Endodermal cell (in vitro differentiated cells): ENCODE data around the gene AXIN2. TPM values are rescaled to one million over a fixed set of nuclear protein-coding genes. Genes with fewer than 3 reads are reported as not detected.
A peak's percentile ranks its signal among the peaks of the same experiment; 100 is the strongest.

ENCODE experiments used
- DNase-seq: peaks from one replicate; pipeline ENCODE4 v3.0.0-alpha.2; 2017
- H3K27ac ChIP-seq: 2 replicates; pipeline ENCODE4 v1.5.1; 2013; ENCODE audit warnings: mild to moderate bottlenecking, low read depth, low read length, moderate library complexity
- H3K27me3 ChIP-seq: 2 replicates; pipeline ENCODE4 v1.6.1; 2013; ENCODE audit warnings: mild to moderate bottlenecking, low read length, moderate library complexity; ENCODE audit not compliant: insufficient read depth, control insufficient read depth, poor library complexity, severe bottlenecking
- H3K36me3 ChIP-seq: 2 replicates; pipeline ENCODE4 v1.7.0; 2013; ENCODE audit warnings: mild to moderate bottlenecking, low read length, moderate library complexity; ENCODE audit not compliant: control insufficient read depth, insufficient read depth
- H3K4me1 ChIP-seq: one replicate; pipeline ENCODE4 v1.7.0; 2013; ENCODE audit warnings: low read length; ENCODE audit not compliant: control insufficient read depth, insufficient read depth
- H3K4me3 ChIP-seq: 2 replicates; pipeline ENCODE4 v1.5.1; 2013; ENCODE audit warnings: mild to moderate bottlenecking, low read length, moderate library complexity
- H3K9ac ChIP-seq: 2 replicates; pipeline ENCODE4 v1.6.1; 2013; ENCODE audit warnings: mild to moderate bottlenecking, low read length, moderate library complexity; ENCODE audit not compliant: poor library complexity, severe bottlenecking; ENCODE audit errors: extremely low read depth
- H3K9me3 ChIP-seq: 2 replicates; pipeline ENCODE4 v1.6.1; 2013; ENCODE audit warnings: mild to moderate bottlenecking, low read length, moderate library complexity; ENCODE audit not compliant: control insufficient read depth
- H3K27ac Mint-ChIP-seq: 2 replicates; pipeline ENCODE4 v1.8.0; 2020; ENCODE audit warnings: mixed read lengths
- H3K27me3 Mint-ChIP-seq: 2 replicates; pipeline ENCODE4 v1.8.0; 2021; ENCODE audit warnings: mild to moderate bottlenecking, mixed read lengths; ENCODE audit not compliant: insufficient read depth
- H3K36me3 Mint-ChIP-seq: 2 replicates; pipeline ENCODE4 v1.8.0; 2020; ENCODE audit warnings: low read depth, mixed read lengths
- H3K4me1 Mint-ChIP-seq: 2 replicates; pipeline ENCODE4 v1.8.0; 2020; ENCODE audit warnings: mixed read lengths
- H3K4me3 Mint-ChIP-seq: 2 replicates; pipeline ENCODE4 v1.8.0; 2020; ENCODE audit warnings: mild to moderate bottlenecking, moderate library complexity, mixed read lengths
- H3K9me3 Mint-ChIP-seq: 2 replicates; pipeline ENCODE4 v1.8.0; 2020; ENCODE audit warnings: mild to moderate bottlenecking, mixed read lengths
- CTCF ChIP-seq: fragments of 200-600 bp; sonication (generic); conservative IDR thresholded peaks from 2 replicates; pipeline ENCODE4 v1.5.0; 2021; ENCODE audit warnings: antibody characterized with exemption, mild to moderate bottlenecking
- WGBS, 2 experiments: methylation state at CpG; one replicate each; pipeline versions ENCODE4 v1.1.5 to v1.1.7; 2013; ENCODE audit warnings: missing lambda C conversion rate in 2 of 2, mixed read lengths in 1 of 2; ENCODE audit not compliant: insufficient coverage in 1 of 2, insufficient read length in 1 of 2; 5-methylcytosine and 5-hydroxymethylcytosine counted together
- total RNA-seq, 2 donors: library from RNA; stranded (reverse); fragmentation: NEBNext Ultra II Directional in 1 of 2; extraction: Animal tissue kit (Norgen Biotek cat#: 25700) in 1 of 2; gene quantifications; 2 replicates in 1 of 2; 3 replicates in 1 of 2; pipeline ENCODE4 v1.2.1, GENCODE V29; 2021

The AXIN2 gene
- total RNA-seq, 2 donors from 2014 or later = 40.1 to 53.2 TPM

GRCh38 chr17:65593092-65593854 is 31.8 kb upstream of the AXIN2 start:
- Mint-ChIP-seq H3K27me3 (no peaks in the 10 kb centered on the region), H3K27ac (peak overlapping the region; percentile 87), H3K4me3 (peak overlapping the region; percentile 52), H3K9me3 (no peaks in the 10 kb centered on the region), H3K4me1 (peaks cover 39% of the 10 kb centered on the region), H3K36me3 (no peaks in the 10 kb centered on the region)
- Histone ChIP-seq H3K4me1 (peaks cover 23% of the 10 kb centered on the region), H3K4me3 (peak overlapping the region; percentile 70), H3K27me3 (no peaks in the 10 kb centered on the region), H3K9ac (peak overlapping the region; percentile 23), H3K36me3 (no peaks in the 10 kb centered on the region), H3K9me3 (no peaks in the 10 kb centered on the region), H3K27ac (no peak overlapping the region)
- WGBS, 2 experiments = 23 to 42% methylated on average over 4 to 19 of the region's 19 CpGs
- DNase-seq = peak; percentile 81
- no peak for TF ChIP-seq CTCF

- peaks cover 46% of the 10 kb centered on the region for H3K4me1 Mint-ChIP-seq
Observed at GRCh38 chr17:65592125-65592965, 30.9 kb upstream of the AXIN2 start.

More at GRCh38 chr17:65592125-65592965, 30.9 kb upstream of the AXIN2 start:
- Histone ChIP-seq H3K4me3 (peak overlapping the region; percentile 49), H3K27me3 (no peaks in the 10 kb centered on the region), H3K4me1 (peaks cover 26% of the 10 kb centered on the region), H3K27ac (no peak overlapping the region), H3K9ac (no peak overlapping the region), H3K36me3 (no peaks in the 10 kb centered on the region), H3K9me3 (no peaks in the 10 kb centered on the region)
- H3K27me3 Mint-ChIP-seq = no peaks in the 10 kb centered on the region
- peak; percentile 69 for DNase-seq
- H3K27ac Mint-ChIP-seq = no peak overlapping the region
- peak overlapping the region; percentile 52 for H3K4me3 Mint-ChIP-seq
- TF ChIP-seq CTCF = no peak
- no peaks in the 10 kb centered on the region for H3K36me3 Mint-ChIP-seq
- 89 to 98% methylated on average over 5 to 7 of the region's 7 CpGs for WGBS, 2 experiments
- no peaks in the 10 kb centered on the region for H3K9me3 Mint-ChIP-seq
